ENCODE measurements around the gene PRRG1.
"Not testable (repeated sequence)": the region's sequence is repeated elsewhere in the genome, so short reads cannot be mapped to it uniquely, and the experiment has no call there.

Gene PRRG1

DNA sequence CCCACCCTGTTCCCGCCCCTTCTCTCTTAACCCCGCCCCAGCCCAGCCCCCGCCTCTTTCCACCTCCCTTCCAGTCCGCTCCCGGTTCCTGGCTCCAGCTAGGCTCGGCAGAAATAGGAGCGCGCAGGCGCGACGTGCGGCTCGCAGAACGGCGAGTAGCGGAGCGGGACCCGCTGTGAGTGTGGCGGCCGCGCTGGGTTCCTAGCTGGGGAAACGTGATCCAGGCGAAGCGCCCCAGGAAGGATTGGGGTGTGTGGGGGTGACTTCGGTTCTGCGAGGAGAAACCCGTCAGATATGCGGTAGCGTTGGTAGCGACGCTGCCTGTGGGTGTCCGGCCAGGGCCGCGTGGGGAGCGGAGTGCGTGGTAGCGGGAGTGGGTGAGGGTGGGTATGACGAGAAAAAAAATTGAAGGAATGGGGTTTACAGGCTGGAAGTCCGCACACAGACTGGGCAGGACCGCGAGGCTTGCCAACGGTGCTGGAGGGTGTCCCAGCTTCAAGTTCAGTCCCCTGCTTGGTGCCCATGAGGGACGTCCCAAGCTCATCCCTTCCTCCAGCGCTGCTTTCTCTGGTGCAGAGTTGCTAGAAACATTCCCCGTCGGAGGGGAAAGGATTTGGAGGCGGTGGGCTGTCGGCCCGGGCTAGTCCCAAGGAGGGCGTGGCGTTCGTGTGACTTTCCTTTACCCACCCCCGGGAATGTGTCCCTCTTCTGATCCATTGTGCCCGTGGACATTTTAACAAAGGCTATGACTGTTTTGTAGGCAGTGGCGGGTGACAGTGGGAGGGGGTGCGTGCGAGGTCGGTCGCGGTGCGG, at the start of gene PRRG1:
PRRG1 (plus strand) TSS at position 144 of the 813 bp plus-strand sequence. CDS start 56,886 bp downstream, outside the sequence.
- peak; percentile 92 for DNase-seq

DNA sequence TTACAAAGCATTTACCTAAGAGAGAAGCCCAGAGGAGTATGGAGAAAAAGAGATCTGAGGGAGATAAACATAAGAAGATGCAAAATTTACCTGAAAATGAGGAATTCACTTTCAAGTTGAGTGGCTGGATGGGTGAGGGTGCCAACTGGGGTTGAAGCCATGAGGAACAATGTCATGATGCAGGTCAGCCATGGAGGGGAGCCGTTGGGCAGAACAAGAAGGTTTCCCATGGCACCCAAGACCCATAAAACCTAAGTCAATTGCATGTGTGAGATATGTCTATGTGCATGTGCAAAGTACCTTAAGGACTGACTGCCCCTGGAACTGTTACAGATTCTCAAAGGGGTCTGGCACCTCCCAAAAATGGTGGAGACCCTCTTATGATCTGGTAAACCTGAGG, 46.6 kb upstream of the PRRG1 start:
- peak; percentile 61 for DNase-seq

DNA sequence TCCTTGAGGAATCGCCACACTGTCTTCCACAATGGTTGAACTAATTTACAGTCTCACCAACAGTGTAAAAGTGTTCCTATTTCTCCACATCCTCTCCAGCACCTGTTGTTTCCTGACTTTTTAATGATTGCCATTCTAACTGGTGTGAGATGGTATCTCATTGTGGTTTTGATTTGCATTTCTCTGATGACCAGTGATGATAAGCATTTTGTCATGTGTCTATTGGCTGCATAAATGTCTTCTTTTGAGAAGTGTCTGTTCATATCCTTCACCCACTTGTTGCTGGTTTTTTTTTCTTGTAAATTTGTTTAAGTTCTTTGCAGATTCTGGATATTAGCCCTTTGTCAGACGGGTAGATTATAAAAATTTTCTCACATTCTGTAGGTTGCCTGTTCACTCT, 43.9 kb upstream of the PRRG1 start:
- DNase-seq = not testable (repeated sequence)

DNA sequence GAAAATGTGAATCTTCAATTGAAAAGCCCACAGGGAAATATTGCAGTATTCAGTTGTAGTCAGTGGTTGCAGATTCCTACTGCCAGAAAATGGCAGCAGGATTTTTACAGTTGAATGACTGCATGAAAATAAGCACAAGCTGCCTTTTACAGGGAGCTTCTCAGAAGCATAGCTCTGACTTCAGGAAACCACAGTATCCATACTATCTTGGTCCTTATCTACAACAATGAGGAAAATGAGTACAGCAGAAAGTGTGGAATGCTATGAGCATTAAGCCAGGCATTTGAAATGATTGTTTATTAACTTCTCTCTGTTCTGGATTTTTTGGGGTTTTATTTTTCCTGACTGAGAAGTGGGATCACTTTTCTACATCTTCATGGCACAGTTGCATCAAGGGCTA, 34.6 kb upstream of the PRRG1 start:
- no peak for DNase-seq

DNA sequence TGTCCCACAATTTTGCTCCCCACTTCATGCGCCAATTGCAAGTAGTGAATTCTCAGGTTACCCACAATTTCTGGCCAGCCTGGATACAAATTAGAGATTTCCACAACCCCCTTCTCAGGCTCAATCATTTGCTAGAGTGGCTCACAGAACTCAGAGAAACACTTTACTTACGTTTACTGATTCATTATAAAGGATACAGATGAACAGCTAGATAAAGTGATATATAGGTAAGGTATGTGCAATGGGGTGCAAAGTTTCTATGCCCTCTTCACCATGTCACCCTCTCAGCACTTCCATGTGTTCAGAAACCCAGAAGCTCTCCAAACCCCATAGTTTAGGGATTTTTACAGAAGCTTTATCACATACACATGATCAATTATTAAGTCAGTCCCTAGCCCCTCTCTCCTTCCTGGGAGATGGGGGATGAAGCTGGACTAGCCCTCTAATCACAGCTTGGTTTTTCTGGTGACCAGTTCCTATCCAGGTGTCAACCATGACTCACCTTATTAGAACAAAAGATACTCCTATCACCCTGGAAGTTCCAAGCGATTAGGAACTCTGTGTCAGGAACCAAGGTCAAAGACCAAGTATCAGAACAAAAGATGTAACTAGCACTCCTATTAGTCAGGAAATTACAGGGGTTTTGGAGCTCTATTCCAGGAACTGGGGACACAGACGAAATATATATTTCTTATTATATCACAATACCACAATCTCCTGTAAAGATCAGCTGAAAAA, 33.5 kb upstream of the PRRG1 start:
- DNase-seq = peak; percentile 34

DNA sequence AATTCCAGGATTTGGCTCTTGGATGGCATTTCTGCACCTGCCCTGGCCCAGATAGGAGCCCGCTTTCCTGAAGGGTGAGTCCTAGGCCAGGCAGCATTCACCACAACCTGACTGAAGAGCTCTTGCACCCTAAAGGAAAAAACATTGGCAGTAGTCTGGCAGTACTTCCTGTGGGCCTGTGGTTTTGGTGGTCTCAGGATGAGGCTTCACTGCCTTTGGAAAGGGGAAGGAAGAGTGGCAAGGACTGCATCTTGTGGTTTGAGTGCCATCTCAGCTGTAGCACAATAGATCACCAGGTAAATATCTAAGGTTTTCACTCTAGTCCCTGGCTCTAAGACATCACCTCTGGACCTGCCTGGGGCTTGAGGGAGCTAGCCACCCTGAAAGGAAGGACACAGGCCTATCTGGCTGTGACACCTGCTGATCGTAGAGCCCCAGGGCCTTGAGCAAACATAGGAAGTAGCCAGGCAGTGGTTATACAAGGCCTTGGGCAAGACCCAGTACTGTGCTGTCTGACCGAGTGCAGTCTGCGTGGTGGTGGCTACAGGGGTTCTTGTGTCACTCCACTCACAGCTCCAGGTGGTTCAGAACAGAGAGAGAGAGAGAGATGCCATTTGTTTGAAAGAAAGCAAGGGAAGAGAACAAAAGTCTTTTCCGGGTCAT, 28.5 kb upstream of the PRRG1 start:
- peak; percentile 5 for DNase-seq

DNA sequence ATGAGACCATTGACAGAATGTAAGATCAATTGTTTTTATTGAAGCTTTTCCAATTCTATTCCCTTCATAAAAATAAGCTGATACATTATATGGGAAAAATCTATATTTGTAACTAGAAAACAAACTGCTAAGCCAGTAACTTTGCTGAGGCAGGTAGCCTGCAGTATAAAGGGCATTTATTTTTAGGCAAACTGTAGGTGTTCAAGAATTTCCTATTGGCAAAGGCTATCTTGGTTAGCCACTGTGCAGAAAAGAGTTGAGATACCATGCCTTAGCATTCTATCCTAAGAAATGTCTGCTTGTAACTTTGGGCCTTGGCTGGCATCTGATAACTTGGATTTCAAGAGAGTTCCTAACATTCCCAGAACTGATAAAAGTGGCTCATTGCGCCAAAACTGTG, 18.5 kb upstream of the PRRG1 start:
- DNase-seq = no peak

DNA sequence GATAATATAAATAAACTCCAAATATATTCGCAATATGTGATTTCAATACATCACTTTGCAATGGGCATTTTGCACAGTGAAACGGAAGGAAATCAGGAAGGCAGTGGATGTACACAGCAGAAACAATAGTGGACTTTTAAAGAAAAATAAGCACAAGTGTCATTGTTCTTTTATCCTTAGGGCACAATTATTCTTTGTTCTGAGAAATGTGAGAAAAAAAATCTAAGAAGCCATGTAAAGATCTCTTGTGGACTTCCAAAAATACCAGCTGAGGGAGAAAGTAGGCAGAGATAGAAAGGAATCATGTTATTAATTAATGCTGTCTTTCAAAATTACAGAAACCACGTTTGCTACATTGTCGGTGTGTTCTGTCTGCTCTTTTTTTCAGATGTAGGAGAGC, 17.6 kb upstream of the PRRG1 start:
- no peak for DNase-seq

DNA sequence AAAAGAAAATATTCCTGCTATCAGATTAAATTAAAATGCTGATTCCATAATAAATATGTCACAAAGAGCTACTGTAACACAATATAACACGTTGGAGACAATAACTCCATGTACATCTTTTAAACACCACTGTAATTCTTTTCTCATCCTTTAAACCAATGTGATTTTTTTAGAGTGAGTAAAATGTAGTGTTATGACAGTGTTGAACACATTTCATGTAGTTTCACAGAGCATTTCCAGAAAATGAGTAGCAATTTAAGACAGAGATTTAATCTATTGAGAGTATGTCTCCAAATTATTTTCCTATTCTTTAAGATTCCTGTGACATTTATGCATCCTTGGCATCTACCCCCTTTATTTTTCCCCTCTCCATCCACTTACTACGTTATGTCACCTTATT, 17.1 kb upstream of the PRRG1 start:
- no peak for DNase-seq

DNA sequence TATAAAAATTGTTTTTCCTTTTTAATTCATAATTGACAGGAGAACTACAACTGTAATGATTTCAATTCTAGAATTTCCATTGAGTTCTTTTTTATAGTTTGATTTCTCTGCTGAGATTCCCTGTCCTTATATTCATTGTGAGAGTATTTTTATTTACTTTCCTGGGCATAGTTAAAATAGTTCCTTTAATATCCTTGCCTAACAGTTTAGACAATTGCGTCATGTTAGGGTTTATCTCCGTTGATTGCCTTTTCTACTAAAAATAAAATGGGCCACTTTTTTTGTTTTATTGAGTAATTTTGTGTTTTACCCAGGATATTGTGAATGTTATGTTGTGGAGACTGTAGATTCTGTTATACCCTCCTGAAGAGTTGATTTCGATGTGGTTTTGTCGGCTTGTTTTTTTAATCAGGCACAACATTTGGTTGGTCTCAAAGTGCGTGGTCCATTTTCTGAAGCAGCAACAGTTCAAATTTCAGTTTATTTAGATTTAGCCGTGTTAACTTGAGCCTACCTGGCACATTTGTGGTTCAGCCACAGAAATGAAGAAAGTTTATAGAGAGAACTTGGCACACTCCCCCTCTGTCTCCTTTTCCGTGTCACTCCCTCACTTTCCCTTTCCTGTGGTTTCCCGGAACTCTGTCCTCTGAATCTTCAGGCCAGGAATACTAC, 16.0 kb upstream of the PRRG1 start:
- no peak for DNase-seq

DNA sequence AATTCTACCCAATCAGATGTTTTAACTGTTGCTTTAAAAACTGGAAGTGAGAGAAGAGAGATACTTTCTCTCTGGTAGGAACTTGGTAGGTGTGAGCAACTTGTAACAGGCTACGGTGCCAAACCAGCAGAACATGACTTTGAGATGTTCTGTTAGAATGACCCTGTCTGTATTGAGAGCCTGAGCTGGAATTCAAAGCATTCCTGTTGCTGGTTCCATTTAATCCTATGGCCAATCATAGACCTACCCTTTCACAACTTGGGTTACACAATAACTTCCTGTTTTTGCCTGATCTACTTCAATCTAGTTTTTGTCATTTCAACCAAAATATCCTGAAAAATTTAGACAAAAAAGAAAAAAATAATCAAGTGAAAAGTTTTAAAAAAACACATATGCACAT, 1.7 kb upstream of the PRRG1 start:
- DNase-seq = no peak

DNA sequence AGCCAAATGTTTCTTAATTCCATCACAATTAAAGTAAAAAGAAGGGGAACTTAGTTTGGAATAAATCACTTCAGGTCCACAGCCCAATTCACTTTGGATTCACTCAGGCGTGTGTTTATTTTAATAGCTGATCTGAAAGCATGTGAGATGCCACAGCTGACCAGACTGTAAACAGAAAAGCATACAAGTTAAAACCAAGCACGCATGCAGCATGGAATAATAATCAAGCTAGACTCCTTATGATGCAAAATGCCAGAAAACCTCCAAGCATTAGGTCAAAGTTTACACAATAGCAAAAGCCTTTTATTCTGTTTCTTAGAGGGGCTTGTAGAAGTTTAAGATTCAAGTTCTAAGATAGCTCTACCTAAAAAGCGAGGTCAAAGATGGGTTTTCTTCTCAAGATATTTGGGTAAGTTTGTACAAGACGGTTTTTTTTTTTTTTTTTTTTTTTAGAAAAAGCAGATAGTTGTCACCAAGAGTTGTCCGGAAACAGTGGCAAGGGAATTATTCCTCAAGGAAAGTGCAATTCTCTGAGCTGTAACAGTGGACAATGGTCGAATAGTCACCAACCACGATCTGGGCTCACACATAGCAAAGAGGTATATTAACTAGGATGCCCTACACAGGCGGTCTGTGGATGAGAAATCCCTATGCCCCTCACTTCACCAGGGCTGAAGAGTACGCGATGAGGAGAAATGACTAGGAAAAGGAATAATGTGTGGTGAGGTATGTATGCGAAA, 763 bp upstream of the PRRG1 start:
- peak; percentile 7 for DNase-seq

DNA sequence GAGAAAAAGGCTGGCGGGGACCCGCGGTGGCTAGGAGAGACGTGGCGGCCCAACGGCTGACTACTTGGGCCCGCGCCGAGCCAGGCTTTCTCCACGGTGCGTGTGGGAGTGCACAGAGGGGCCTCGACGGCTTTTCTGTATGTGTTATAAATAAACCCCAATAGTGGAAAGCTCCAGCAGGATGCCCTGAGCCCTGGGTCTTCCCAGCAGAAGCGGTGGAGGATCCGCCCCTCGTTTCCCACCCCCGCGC, 268 bp upstream of the PRRG1 start:
- DNase-seq = no peak

DNA sequence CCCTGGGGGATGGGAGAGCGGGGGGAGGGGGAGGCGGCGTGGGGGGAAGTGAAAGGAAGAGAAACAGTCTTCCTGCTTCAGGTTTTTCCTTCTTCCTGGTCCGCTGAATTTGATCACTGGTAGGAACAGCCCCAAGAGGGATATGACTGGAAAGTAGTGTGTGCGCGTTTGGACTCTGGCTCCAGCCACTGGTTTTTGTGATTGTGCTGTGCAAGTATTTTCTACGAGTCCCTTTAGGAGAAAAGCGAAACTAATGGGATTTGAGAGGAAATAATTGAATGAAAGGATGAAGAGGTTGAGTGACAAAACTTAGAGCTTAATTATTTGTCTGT, 836 bp downstream of the PRRG1 start:
- DNase-seq = peak; percentile 55

DNA sequence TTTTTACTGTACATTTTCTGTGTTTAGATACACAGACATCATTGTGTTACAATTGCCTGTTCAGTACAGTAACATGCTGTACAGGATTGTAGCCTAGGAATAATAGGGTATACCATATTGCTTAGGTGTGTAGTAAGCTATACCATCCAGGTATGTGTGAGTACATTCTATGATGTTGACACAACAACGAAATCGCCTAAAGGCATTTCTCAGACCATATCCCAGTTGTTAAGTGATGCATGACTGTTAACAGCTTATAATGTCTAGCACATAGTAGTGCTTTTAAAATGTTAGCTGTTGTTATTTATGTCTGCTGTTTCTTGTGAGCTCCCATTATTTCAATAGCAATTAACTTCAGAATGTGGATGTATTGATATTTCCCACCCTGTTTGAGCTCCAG, 4.5 kb downstream of the PRRG1 start:
- no peak for DNase-seq

DNA sequence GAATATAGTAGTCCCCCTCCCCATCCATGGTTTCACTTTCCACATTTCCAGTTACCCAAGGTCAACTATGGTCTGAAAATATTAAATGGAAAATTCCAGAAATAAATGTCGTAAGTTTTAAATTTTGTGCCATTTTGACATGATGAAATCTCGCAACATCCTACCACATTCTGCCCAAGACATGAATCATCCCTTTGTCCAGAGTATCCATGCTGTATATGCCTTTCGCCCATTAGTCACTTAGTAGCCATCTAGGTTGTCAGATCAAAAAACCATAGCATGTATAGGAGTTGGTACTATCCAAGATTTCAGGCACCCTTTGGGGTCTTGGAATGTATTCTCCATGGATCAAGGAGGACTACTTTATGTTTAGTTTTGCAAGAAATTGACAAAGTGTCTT, 8.3 kb downstream of the PRRG1 start:
- no peak for DNase-seq

DNA sequence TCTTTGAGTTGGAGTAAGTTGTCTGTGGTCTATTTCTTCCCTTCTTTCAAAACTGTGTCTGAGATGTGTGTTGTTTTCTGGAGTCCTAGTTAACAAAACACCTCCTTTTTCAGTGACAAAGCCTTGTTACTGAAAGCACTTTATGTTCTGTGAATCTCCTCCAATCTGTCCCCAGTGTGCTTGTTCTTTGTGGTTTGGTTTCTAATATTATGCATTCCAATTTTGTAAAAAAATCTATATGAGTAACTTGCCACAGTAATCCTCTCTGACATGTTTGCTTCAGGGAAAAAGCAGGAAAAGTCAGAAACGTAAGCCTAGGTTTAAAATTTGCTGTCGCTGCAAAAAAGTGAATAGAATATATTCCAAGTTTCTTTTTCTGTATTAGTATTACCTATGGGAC, 12.4 kb downstream of the PRRG1 start:
- no peak for DNase-seq

DNA sequence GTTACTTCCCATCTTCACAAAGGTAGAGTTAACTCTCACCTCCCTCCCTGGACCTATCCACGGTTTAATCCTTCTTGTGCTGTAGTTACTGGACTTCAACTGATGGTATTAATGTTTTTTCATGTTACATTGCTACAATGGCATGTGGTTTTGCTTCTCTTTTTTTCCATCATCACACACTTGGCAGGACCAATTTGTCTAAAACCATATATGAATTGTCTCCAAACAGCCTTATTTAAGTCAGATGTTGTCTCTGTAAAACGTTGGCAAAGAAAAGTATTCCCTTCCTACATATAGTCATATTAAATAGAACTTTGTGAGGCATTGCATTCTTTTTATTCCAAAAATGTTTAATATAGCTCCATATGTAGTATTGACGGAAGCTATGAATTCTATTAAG, 15.5 kb downstream of the PRRG1 start:
- no peak for DNase-seq

DNA sequence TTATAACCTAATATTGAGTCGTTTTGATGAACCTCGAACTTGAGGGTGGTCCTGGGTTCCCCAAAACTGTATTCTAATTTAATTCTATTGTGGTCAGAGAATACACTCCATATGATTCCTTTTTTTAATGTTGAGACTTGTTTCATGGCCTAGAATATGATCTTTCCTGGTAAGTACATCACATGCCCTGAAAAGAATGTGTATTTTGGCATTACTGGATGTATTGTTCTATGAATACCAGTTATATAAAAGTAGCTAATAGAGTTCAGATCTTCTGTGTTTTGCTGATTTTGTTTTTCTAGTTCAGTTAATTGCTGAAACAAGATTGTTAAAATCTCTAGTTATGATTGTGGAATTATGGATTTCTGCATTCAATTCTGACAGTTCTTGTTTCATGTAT, 18.8 kb downstream of the PRRG1 start:
- DNase-seq = no peak

DNA sequence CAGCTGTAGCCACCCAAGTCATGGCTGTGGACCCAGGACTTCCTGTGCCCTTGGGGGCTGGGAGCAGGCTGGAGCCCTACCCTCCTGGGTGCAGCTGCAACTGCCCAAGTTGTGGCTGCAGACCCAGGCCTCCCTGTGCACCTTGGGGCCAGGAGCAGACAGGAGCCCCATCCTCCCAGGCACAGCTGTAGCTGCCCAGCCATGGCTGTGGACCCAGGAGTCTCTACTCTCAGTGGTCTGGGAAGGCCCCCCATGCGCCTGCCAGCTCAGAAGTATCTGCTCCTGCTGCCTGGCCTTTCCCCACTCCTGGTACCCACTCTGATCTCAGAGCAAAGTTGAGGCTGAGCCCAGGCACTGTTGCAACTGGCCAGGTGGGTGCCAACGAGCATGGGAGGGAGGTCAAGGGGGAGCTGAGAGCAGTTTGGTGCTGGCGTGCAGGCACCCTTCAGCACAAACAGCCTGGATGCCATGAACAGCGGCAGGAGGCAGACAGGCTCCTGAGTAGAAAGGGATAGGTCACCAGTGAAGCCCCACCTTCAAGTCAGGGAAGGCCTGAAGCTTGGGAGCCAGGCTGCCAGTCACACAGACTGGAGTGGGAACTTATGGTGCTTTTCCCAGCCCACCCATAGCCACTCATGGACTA, 21.5 kb downstream of the PRRG1 start:
- no peak for DNase-seq

DNA sequence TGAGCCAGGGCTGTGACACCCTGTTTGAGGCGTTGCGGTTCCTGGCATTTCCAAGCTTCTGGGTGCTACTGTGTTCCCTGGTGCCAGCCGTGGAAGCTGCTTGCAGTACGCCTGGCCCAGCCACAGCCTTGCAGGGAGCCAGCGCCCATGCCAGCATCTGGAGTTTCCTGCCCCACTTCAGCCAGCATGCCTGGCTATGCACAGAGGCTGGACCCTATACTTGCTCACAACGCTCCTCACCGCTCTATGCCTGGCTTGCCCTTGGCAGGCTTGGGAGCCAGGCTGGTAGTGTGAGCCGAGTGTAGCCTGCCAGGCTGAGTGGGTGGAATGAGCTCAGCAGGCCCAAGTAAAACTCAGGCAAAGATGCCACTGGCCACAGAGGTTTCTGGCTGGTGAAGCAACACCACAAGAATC, 22.4 kb downstream of the PRRG1 start:
- no peak for DNase-seq

DNA sequence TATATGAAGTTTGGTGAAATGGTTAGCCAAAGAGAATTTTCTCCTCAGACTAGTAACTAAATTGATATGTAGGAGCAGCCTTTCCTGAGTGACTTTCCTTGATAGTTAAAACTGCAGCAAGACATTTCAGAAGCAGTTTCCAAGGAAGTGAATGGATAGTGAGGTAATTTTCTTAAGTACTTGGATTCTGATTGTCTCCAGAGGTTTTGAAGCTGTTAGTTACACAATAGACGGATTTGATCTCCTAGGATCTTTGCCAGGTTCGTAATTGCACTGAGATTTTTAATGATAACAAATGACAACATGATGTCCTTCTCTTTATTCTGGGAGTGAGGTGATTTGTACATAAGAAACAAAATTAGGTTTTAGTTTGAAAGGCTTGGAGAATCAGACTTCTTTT, 29.2 kb downstream of the PRRG1 start:
- no peak for DNase-seq

DNA sequence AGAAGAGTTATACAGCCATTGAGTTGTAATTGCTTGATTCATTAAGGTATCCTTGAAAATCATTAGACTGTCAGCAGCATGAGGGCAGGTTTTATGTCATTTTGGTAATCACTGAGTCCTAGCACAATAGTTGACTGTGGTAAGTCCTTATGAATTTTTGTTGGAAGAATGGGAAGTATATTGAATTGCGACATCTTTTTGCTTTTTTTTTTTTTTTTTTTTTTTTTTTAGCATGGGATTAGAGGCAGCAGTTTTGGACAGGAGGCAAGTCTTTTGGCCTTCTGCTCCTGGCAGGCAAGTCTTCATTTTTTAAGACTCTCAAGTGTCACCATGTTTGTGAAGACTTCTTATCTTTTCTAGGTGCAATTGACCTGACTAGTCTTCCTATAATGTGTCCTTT, 29.7 kb downstream of the PRRG1 start:
- DNase-seq = no peak
